ENCODE data around the gene MGST3.
"Not testable (repeated sequence)": the region's sequence is repeated elsewhere in the genome, so short reads cannot be mapped to it uniquely, and the experiment has no call there.

MGST3 gene

DNA sequence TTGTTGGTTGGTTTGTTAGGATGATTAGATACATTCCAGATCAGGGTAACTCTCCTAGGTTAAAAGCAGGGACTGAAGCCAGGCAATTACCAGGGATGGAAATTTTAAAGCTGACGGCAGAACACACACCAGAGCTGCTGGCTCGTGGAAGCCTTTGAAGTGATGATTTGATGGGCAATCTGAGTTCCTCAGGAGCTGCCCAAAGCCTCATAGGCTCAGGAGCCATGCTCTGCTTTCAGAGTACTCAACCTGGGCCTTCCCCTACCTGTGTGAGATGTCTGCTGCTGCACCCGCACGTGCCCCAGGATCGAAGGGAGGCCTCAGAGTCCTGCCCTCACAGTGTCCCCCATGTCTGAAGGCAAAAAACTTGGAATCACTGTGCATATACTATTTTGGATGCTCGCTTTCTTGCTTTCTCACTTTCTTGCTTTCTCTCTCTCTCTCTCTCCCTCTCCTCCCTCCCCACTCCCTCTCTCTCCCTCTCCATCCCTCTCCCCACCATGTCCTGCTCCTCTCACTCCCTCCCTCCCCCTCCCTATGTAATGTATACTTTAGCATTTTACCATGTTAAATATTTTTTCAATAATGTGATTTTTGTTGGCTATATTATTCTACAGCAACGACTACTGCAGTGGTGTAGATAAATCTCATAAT, 18.0 kb downstream of the MGST3 start:
- in situ Hi-C loops (cut with MboI; ENCODE audit: low sequenced_read_pairs): no loop called here

DNA sequence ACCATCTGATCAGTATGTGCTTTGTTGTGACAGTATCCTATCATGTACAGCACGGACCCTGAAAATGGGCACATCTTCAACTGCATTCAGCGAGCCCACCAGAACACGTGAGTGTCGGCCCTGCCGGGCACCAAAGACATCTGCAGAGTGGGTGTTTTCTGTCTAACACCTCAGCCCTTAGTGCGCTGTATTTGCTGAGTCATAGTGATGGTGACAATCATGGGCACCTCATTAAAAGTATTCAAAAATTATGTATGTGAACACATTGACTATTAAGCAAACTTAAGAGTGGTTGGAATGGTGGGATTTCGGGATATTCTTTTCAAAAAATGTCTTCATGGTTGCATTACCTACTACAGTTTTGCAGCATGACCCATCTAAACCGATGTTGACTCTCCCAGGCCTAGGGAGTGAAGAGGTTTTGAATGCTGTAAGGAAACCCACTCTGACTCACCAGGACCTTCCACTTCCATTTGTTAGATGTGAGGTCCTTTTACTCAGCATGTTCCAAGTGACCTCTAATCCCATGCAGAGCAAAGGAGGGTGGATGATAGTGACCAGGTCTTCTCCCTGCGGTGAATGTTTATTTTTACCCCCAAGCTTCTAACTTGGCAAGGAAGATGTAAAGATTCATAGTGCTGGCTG, 20.1 kb downstream of the MGST3 start:
- in situ Hi-C loops (cut with MboI; ENCODE audit: low sequenced_read_pairs): no loop called here

DNA sequence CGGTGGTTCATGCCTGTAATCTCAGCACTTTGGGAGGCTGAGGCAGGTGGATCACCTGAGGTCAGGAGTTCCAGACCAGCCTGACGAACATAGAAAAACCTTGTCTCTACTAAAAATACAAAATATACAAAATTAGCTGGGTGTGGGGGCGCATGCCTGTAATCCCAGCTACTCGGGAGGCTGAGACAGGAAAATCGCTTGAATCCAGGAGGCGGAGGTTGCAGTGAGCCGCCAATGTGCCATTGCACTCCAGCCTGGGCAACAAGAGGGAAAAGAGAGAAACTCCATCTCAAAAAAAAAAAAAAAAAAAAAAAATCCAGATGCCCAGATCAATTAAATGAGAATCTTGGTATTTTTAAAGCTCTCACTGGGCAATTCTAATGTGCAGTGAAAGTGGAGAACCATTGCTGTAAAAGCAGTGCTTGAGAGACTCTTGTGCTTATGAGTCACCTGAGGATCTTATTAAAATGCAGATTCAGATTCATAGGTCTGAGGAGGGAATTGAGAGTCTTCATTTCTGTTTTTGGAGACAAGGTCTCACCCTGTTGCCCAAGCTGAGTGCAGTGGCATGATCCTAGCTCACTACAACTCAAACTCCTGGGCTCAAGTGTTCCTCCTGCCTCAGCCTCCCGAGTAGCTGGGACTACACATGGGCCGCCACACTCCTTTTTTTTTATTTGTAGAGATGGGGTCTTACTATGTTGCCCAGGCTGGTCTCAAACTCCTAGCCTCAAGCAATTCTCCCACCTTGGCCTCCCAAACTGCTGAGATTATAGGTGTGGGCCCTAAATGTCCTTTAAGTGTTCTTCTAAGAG, 27.9 kb downstream of the MGST3 start:
- in situ Hi-C loops (cut with MboI; ENCODE audit: low sequenced_read_pairs): not testable (repeated sequence)

DNA sequence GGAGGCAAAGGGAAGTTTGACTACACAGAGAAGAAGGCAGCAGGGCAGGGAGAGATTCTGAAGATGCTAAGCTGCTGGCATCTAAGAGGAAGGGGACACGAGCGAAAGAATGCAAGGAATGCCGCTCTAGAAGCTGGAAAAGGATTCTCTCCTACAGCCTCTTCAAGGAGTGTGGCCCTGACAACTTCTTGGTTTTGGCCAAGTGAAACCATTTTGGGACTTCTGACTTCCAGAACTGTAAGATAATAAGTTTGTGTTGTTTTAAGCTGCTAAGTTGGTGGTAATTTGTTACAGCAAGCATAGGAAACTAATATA, 28.5 kb downstream of the MGST3 start:
- in situ Hi-C loops (cut with MboI; ENCODE audit: low sequenced_read_pairs): no loop called here

- in situ Hi-C loops (cut with MboI; ENCODE audit: low sequenced_read_pairs): no loop called here
Observed at GRCh38 chr1:165661703-165662102, 30.7 kb downstream of the MGST3 start.

GRCh38 chr1:165662186-165662585, 31.2 kb downstream of the MGST3 start:
- in situ Hi-C loops (cut with MboI; ENCODE audit: low sequenced_read_pairs): no loop called here

GRCh38 chr1:165666152-165666825, 35.3 kb downstream of the MGST3 start:
- in situ Hi-C loops (cut with MboI; ENCODE audit: low sequenced_read_pairs): no loop called here

GRCh38 chr1:165668184-165668583, 37.1 kb downstream of the MGST3 start:
- in situ Hi-C loops (cut with MboI; ENCODE audit: low sequenced_read_pairs): no loop called here

DNA sequence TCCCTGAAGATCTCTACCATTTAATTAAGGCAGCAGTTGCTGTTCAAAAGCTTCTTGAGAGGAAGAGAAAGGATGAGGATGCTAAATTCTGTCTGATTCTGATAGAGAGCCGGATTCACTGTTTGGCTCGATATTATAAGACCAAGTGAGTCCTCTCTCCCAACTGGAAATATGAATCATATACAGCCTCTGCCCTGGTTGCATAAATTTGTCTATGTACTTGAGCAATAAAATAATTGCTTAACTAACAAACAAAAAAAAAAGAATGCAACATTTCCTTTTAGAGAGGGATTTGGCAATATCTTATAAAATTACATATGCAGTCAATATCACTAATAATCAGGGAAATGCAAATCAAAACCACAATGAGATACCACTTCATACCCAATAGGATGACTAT, 40.5 kb downstream of the MGST3 start:
- in situ Hi-C loops (cut with MboI; ENCODE audit: low sequenced_read_pairs): no loop called here

- in situ Hi-C loops (cut with MboI; ENCODE audit: low sequenced_read_pairs): no loop called here
Observed at GRCh38 chr1:165674599-165674998, 43.6 kb downstream of the MGST3 start.

- in situ Hi-C loops (cut with MboI; ENCODE audit: low sequenced_read_pairs): no loop called here
Observed at GRCh38 chr1:165675794-165676193, 44.8 kb downstream of the MGST3 start.

DNA sequence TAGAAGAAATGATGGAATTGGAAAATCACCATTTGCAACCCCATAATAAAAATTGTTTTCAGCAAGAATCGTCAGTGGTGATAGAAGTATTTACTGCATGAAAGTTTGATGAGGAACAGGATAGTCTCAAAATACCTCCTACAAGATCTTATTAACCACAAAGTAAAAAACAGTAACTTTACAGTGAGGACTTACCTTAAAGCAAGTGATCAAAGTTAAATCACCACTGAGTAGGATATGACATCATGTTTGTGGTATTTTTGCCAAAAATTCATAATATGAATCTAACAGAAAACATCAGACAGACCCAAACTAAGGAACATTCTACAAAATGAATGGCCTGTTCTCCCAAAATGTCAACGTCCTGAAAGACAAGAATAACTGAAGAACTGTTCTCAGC, 47.5 kb downstream of the MGST3 start:
- in situ Hi-C loops (cut with MboI; ENCODE audit: low sequenced_read_pairs): no loop called here

DNA sequence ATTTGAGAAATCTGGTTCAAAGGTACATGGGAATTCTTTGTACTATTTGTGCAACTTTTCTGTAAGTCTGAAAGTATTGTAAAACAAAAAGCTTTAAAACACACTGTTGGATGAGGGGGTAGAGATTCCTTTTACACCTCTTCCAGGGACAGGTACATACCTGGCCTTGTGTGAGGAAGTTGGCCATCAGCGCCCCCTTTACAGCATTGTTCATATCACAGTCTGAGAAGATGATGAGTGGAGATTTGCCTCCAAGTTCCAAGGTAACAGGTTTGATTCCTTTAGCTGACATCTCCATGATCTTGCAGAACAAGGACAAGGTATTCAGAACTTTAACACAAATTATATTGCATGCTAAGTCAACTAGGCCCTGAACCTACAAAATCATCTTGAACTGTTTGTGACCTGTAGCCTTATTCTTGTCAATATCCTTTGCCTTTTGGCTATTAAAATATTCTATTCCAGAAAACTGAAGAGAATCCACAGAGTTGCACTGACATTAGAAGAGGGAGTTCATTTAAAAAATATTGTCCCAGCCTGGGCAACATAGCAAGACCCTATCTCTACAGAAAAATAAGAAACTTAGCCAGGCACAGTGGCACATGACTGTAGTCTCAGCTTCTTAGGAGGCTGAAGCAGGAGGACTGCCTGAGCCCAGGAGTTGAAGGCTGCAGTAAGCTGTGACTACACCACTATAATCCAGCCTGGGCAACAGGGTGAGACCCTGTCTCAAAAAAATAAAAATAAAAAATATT, 48.4 kb downstream of the MGST3 start:
- in situ Hi-C loops (cut with MboI; ENCODE audit: low sequenced_read_pairs): no loop called here

GRCh38 chr1:165680303-165680702, 49.3 kb downstream of the MGST3 start:
- in situ Hi-C loops (cut with MboI; ENCODE audit: low sequenced_read_pairs): no loop called here

DNA sequence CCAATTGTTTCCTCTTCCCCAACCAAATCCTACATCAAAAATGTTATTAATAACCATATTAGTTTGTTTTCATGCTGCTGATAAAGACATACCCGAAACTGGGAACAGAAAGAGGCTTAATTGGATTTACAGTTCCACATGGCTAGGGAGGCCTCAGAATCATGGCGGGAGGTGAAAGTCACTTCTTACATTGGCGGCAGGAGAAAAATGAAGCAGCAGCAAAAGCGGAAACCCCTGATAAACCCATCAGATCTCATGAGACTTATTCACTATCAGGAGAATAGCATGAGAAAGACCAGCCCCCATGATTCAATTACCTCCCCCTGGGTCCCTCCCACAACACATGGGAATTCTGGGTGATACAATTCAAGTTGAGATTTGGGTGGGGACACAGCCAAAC, 49.7 kb downstream of the MGST3 start:
- in situ Hi-C loops (cut with MboI; ENCODE audit: low sequenced_read_pairs): not testable (repeated sequence)

DNA sequence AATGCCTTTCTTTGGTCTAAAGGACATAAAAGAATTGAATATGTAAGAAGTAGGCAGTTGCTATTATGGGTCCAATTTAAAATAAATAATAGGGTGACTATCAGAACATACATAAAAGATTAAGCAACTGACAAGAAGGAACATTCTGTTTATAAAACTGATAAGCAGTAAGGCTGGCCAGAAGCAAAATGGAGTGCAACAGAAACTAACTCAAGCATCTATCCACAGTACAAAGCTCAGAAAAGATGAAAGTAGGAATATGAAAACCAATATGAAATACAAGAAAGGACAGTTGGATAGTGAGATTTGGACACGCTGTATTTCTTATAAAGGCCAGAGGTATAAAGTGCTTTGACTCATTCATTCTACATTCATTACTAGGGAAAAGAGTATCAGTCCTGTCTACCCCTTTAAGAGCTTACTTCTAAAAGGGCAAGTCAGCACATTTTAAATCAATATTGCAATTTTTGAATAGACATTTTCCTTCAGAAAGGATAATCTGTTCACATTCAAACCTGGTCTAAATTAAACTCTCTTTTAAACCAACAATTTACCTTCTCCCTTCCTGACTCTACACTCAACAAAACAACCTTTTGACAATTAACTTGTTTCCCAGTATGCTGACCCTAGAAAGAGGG, 52.9 kb downstream of the MGST3 start:
- in situ Hi-C loops (cut with MboI; ENCODE audit: low sequenced_read_pairs): no loop called here

GRCh38 chr1:165686121-165686970, 55.3 kb downstream of the MGST3 start:
- in situ Hi-C loops (cut with MboI; ENCODE audit: low sequenced_read_pairs): no loop called here

DNA sequence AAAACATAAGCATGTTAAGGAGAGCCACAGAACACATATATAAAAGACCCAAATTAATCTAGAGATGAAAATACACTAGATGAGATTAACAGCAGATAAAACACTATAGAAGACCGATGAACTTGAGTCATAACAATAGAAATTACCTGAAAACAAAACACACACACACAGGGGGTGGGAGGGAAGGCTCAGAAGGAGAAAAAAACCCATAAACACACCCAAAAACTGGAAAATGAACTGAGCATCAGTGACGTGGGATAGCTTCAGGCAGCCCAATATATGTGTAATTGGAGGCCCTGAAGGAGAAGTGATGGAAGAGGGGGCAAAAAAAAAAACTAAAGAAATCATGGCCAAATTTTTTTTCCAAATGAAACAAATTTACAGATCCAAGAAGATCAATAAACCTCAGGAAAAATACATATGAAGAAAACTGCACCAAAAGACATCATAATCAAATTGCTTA, 56.0 kb downstream of the MGST3 start:
- in situ Hi-C loops (cut with MboI; ENCODE audit: low sequenced_read_pairs): no loop called here

- in situ Hi-C loops (cut with MboI; ENCODE audit: low sequenced_read_pairs): no loop called here
Observed at GRCh38 chr1:165688046-165688445, 57.0 kb downstream of the MGST3 start.

Data from HL-60/S4 treated with retinoic acid at 250 ng/mL for 4 days and 3 days (cell line).